ENCODE data around the gene RAB14. TPM values are rescaled to one million over a fixed set of nuclear protein-coding genes. Genes with fewer than 3 reads are reported as not detected.

Gene RAB14
- total and polyA plus RNA-seq, 2 experiments from 2014 or later = 58.7 to 61.9 TPM

- Histone ChIP-seq H3K79me2 (peaks cover 100% of the 10 kb centered on the region), H2AFZ (no peak overlapping the region), H3K4me1 (ENCODE audit: insufficient read depth) (peaks cover 35% of the 10 kb centered on the region), H3K4me2 (peak overlapping the region; percentile 0), H3K4me3 (no peak overlapping the region), H3K36me3 (replicated peaks; ENCODE audit: insufficient read depth, low read depth) (no peaks in the 10 kb centered on the region), H3K9me3 (ENCODE audit: low read depth) (no peaks in the 10 kb centered on the region), H4K20me1 (ENCODE audit: insufficient read depth, poor library complexity, severe bottlenecking) (peaks cover 93% of the 10 kb centered on the region), H3K27ac (no peak overlapping the region), H3K9me2 (replicated peaks; ENCODE audit: insufficient read depth) (no peaks in the 10 kb centered on the region), H3K27me3 (no peaks in the 10 kb centered on the region)
- 34% methylated on average over 1 of the region's 1 CpG for WGBS (ENCODE audit: low lambda C conversion rate, missing lambda C conversion rate)
- TF ChIP-seq, protein P1, sequence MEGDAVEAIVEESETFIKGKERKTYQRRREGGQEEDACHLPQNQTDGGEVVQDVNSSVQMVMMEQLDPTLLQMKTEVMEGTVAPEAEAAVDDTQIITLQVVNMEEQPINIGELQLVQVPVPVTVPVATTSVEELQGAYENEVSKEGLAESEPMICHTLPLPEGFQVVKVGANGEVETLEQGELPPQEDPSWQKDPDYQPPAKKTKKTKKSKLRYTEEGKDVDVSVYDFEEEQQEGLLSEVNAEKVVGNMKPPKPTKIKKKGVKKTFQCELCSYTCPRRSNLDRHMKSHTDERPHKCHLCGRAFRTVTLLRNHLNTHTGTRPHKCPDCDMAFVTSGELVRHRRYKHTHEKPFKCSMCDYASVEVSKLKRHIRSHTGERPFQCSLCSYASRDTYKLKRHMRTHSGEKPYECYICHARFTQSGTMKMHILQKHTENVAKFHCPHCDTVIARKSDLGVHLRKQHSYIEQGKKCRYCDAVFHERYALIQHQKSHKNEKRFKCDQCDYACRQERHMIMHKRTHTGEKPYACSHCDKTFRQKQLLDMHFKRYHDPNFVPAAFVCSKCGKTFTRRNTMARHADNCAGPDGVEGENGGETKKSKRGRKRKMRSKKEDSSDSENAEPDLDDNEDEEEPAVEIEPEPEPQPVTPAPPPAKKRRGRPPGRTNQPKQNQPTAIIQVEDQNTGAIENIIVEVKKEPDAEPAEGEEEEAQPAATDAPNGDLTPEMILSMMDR (IDR thresholded peaks at IDR 0.05; ENCODE audit: poor library complexity) = no peak
- no peak for DNase-seq (ENCODE audit: low spot score)
Measured at GRCh38 chr9:121192959-121193640, 8.6 kb downstream of the RAB14 start.

- Histone ChIP-seq H3K27me3 (no peaks in the 10 kb centered on the region), H3K9me3 (ENCODE audit: low read depth) (no peaks in the 10 kb centered on the region), H3K9me2 (replicated peaks; ENCODE audit: insufficient read depth) (no peaks in the 10 kb centered on the region), H3K27ac (no peak overlapping the region), H3K79me2 (peaks cover 100% of the 10 kb centered on the region), H3K36me3 (replicated peaks; ENCODE audit: insufficient read depth, low read depth) (no peaks in the 10 kb centered on the region), H3K4me2 (peak overlapping the region; percentile 0), H3K4me3 (no peak overlapping the region), H4K20me1 (ENCODE audit: insufficient read depth, poor library complexity, severe bottlenecking) (peaks cover 91% of the 10 kb centered on the region), H2AFZ (no peak overlapping the region), H3K4me1 (ENCODE audit: insufficient read depth) (peaks cover 35% of the 10 kb centered on the region)
- DNase-seq (ENCODE audit: low spot score) = no peak
- TF ChIP-seq, protein P1 (IDR thresholded peaks at IDR 0.05; ENCODE audit: poor library complexity) = no peak
- TF ChIP-seq EZH2 (IDR thresholded peaks at IDR 0.05; ENCODE audit: borderline replicate concordance) (no peak), EZH2phosphoT487 (IDR thresholded peaks at IDR 0.05; ENCODE audit: low read depth, severe bottlenecking, unreplicated experiment) (no peak)
- 88% methylated on average over 1 of the region's 1 CpG for WGBS (ENCODE audit: low lambda C conversion rate, missing lambda C conversion rate)
Measured at GRCh38 chr9:121192518-121192917, 9.2 kb downstream of the RAB14 start.

GRCh38 chr9:121191235-121191634 is 10.4 kb downstream of the RAB14 start:
- H3K4me1 ChIP-seq (ENCODE audit: insufficient read depth) = peaks cover 23% of the 10 kb centered on the region
- WGBS (ENCODE audit: low lambda C conversion rate, missing lambda C conversion rate) = 93% methylated on average over 2 of the region's 2 CpGs
- peaks cover 91% of the 10 kb centered on the region for H4K20me1 ChIP-seq (ENCODE audit: insufficient read depth, poor library complexity, severe bottlenecking)
- no peaks in the 10 kb centered on the region for H3K9me2 ChIP-seq (replicated peaks; ENCODE audit: insufficient read depth)
- H3K27me3 ChIP-seq = no peaks in the 10 kb centered on the region
- TF ChIP-seq, protein P1 (IDR thresholded peaks at IDR 0.05; ENCODE audit: poor library complexity) = no peak
- TF ChIP-seq EZH2 (IDR thresholded peaks at IDR 0.05; ENCODE audit: borderline replicate concordance) (no peak), EZH2phosphoT487 (IDR thresholded peaks at IDR 0.05; ENCODE audit: low read depth, severe bottlenecking, unreplicated experiment) (no peak)
- H3K79me2 ChIP-seq = peaks cover 100% of the 10 kb centered on the region
- H3K4me3 ChIP-seq = no peak overlapping the region
- no peaks in the 10 kb centered on the region for H3K36me3 ChIP-seq (replicated peaks; ENCODE audit: insufficient read depth, low read depth)
- DNase-seq (ENCODE audit: low spot score) = no peak
- no peak overlapping the region for H3K4me2 ChIP-seq
- H2AFZ ChIP-seq = no peak overlapping the region
- H3K27ac ChIP-seq = no peak overlapping the region
- no peaks in the 10 kb centered on the region for H3K9me3 ChIP-seq (ENCODE audit: low read depth)

All from hepatocyte (in vitro differentiated cells).